WTC11 (cell line): Measurements from ENCODE around the gene CTLA4. TPM values are rescaled to one million over a fixed set of nuclear protein-coding genes. Genes with fewer than 3 reads are reported as not detected.

ENCODE experiments used
- ATAC-seq: fragments of 200-7000 bp; cut with Tn5 transposase; 2 replicates; pipeline ENCODE4 v1.10.0; 2021; ENCODE audit warnings: mild to moderate bottlenecking, moderate library complexity
- CTCF ChIA-PET: fragments of 300-600 bp; sonication (Branson Sonifier 250); formaldehyde crosslinking; loops from one replicate; lab custom pipeline; 2021; ENCODE audit warnings: antibody characterized with exemption; lab: Charles Lee
- POLR2A ChIA-PET: fragments of 350-600 bp; sonication (Branson Sonifier 250); formaldehyde crosslinking; loops from one replicate; lab custom pipeline; 2021; ENCODE audit warnings: antibody characterized with exemption; lab: Charles Lee
- DNase-seq: peaks from one replicate; pipeline ENCODE4 v3.0.0; 2021; ENCODE audit warnings: low spot score
- H3K27ac Mint-ChIP-seq: 2 replicates; pipeline ENCODE4 v1.8.0; 2021; ENCODE audit warnings: mixed read lengths
- H3K27me3 Mint-ChIP-seq: 2 replicates; pipeline ENCODE4 v1.8.0; 2021; ENCODE audit warnings: low read depth, mild to moderate bottlenecking, moderate library complexity, mixed read lengths
- H3K36me3 Mint-ChIP-seq: 2 replicates; pipeline ENCODE4 v1.8.0; 2021; ENCODE audit warnings: mixed read lengths
- H3K4me1 Mint-ChIP-seq: 2 replicates; pipeline ENCODE4 v1.8.0; 2022; ENCODE audit warnings: mixed read lengths
- H3K4me3 Mint-ChIP-seq: 2 replicates; pipeline ENCODE4 v1.8.0; 2021; ENCODE audit warnings: mild to moderate bottlenecking, moderate library complexity, mixed read lengths
- H3K9me3 Mint-ChIP-seq: 2 replicates; pipeline ENCODE4 v1.8.0; 2021; ENCODE audit warnings: mixed read lengths
- CBFB ChIP-seq: sonication (generic); formaldehyde crosslinking; IDR thresholded peaks from 2 replicates; pipeline ENCODE4 v1.8.1; 2022; ENCODE audit warnings: mild to moderate bottlenecking, low read depth, missing genetic modification reagents
- CREB1 ChIP-seq: sonication (generic); formaldehyde crosslinking; IDR thresholded peaks from 2 replicates; pipeline ENCODE4 v1.8.0; 2023; ENCODE audit warnings: mild to moderate bottlenecking, missing genetic modification reagents
- EMX1 ChIP-seq: fragments of 250-450 bp; sonication (Bioruptor Pico); IDR thresholded peaks from 2 replicates; pipeline ENCODE4 v1.8.0; 2021; ENCODE audit warnings: mild to moderate bottlenecking
- GRHL2 ChIP-seq: fragments of 250-450 bp; sonication (Bioruptor Pico); IDR thresholded peaks from 2 replicates; pipeline ENCODE4 v1.8.0; 2022; ENCODE audit warnings: mild to moderate bottlenecking, moderate library complexity; ENCODE audit not compliant: insufficient replicate concordance, severe bottlenecking
- IRF2 ChIP-seq: sonication (generic); formaldehyde crosslinking; IDR thresholded peaks from 2 replicates; pipeline ENCODE4 v1.8.0; 2022; ENCODE audit warnings: low read depth, missing genetic modification reagents, borderline replicate concordance
- KAT7 ChIP-seq: sonication (generic); formaldehyde crosslinking; IDR thresholded peaks from 2 replicates; pipeline ENCODE4 v1.8.1; 2023; ENCODE audit warnings: missing genetic modification reagents, mild to moderate bottlenecking, borderline replicate concordance
- NFATC4 ChIP-seq: fragments of 250-450 bp; sonication (Bioruptor Pico); IDR thresholded peaks from 2 replicates; pipeline ENCODE4 v1.9.0; 2021; ENCODE audit warnings: mild to moderate bottlenecking
- NFYB ChIP-seq: sonication (generic); formaldehyde crosslinking; conservative IDR thresholded peaks from 2 replicates; pipeline ENCODE4 v1.8.0; 2022; ENCODE audit warnings: low read depth, missing genetic modification reagents
- NR1H2 ChIP-seq: sonication (generic); formaldehyde crosslinking; IDR thresholded peaks from 2 replicates; pipeline ENCODE4 v1.9.0; 2021; ENCODE audit warnings: mild to moderate bottlenecking, moderate library complexity, missing genetic modification reagents
- ZNF121 ChIP-seq: sonication (generic); formaldehyde crosslinking; IDR thresholded peaks from 2 replicates; pipeline ENCODE4 v1.8.0; 2023; ENCODE audit warnings: missing genetic modification reagents
- ZNF671 ChIP-seq: fragments of 250-450 bp; sonication (Bioruptor Pico); IDR thresholded peaks from 2 replicates; pipeline ENCODE4 v1.8.0; 2021; ENCODE audit warnings: mild to moderate bottlenecking
- total RNA-seq: library from RNA; stranded (reverse); gene quantifications from 3 replicates; pipeline ENCODE4 v1.2.3, GENCODE V29; 2021
- TF ChIP-seq, protein P1 (sequence below): sonication (generic); formaldehyde crosslinking; IDR thresholded peaks from 2 replicates; pipeline ENCODE4 v1.8.0; 2022; ENCODE audit warnings: mild to moderate bottlenecking, missing genetic modification reagents
- TF ChIP-seq, protein P2 (sequence below): sonication (generic); formaldehyde crosslinking; IDR thresholded peaks from 2 replicates; pipeline ENCODE4 v1.8.1; 2023; ENCODE audit warnings: mild to moderate bottlenecking, moderate library complexity, missing genetic modification reagents
- TF ChIP-seq, protein P3 (sequence below): sonication (generic); formaldehyde crosslinking; IDR thresholded peaks from 2 replicates; pipeline ENCODE4 v1.8.0; 2022; ENCODE audit warnings: mild to moderate bottlenecking, missing genetic modification reagents
- TF ChIP-seq, protein P4 (sequence below): fragments of 250-450 bp; sonication (Bioruptor Pico); conservative IDR thresholded peaks from 2 replicates; pipeline ENCODE4 v1.9.0; 2021; ENCODE audit warnings: mild to moderate bottlenecking
- TF ChIP-seq, protein P5 (sequence below): sonication (generic); formaldehyde crosslinking; IDR thresholded peaks from 2 replicates; pipeline ENCODE4 v1.8.0; 2023; ENCODE audit warnings: mild to moderate bottlenecking, missing genetic modification reagents
- TF ChIP-seq, protein P6 (sequence below): sonication (generic); formaldehyde crosslinking; IDR thresholded peaks from 2 replicates; pipeline ENCODE4 v1.8.1; 2023; ENCODE audit warnings: mild to moderate bottlenecking, missing genetic modification reagents
- TF ChIP-seq, protein P7 (sequence below): sonication (generic); formaldehyde crosslinking; IDR thresholded peaks from 2 replicates; pipeline ENCODE4 v1.8.0; 2022; ENCODE audit warnings: mild to moderate bottlenecking, missing genetic modification reagents
- TF ChIP-seq, protein P8 (sequence below): sonication (generic); formaldehyde crosslinking; IDR thresholded peaks from 2 replicates; pipeline ENCODE4 v1.8.1; 2023; ENCODE audit warnings: mild to moderate bottlenecking, missing genetic modification reagents, borderline replicate concordance

Gene CTLA4
- total RNA-seq, 1 experiment from 2014 or later = 0.31 TPM

DNA sequence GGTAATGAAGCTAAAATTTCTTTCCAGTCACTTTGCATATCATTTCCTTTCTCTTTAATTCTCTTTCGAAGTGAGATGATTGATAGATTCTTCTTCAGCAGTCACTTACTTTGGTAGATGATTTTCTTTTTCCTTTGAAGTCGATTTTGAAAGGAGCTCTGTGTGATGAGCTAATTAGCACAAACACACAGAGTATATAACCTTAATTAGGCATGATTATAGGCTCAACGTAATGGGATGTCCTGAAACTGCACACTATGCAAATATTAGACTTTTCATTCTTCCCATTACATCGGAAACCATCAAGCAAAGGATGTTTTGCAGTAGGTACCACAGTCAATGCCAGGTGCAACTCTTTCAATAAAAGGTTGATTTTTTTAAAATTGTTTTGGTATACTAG, 6.4 kb upstream of the CTLA4 start:
- Mint-ChIP-seq H3K9me3 (peaks cover 11% of the 10 kb centered on the region), H3K27ac (no peak overlapping the region), H3K4me3 (no peak overlapping the region), H3K4me1 (peaks cover 3% of the 10 kb centered on the region; the same call in 1 of the 2 replicates), H3K36me3 (no peaks in the 10 kb centered on the region), H3K27me3 (no peaks in the 10 kb centered on the region; the same call in 1 of the 2 replicates)
- POLR2A ChIA-PET = no interaction called here
- ATAC-seq (no peak), DNase-seq (no peak)
- CTCF ChIA-PET = interaction anchor here (0.7 kb wide), 1 partner anchor 13 kb away, joined by 3 read pairs; no protein-coding TSS in a partner anchor
- TF ChIP-seq CREB1 (CRISPR knock-in tag) (no peak), ZNF121 (no peak), NFYB (CRISPR knock-in tag) (no peak), EMX1 (CRISPR knock-in tag) (no peak), CBFB (CRISPR knock-in tag) (no peak), KAT7 (no peak), NFATC4 (CRISPR knock-in tag) (no peak)
- TF ChIP-seq, protein P1, sequence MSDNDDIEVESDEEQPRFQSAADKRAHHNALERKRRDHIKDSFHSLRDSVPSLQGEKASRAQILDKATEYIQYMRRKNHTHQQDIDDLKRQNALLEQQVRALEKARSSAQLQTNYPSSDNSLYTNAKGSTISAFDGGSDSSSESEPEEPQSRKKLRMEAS = no peak
- TF ChIP-seq, protein P2, sequence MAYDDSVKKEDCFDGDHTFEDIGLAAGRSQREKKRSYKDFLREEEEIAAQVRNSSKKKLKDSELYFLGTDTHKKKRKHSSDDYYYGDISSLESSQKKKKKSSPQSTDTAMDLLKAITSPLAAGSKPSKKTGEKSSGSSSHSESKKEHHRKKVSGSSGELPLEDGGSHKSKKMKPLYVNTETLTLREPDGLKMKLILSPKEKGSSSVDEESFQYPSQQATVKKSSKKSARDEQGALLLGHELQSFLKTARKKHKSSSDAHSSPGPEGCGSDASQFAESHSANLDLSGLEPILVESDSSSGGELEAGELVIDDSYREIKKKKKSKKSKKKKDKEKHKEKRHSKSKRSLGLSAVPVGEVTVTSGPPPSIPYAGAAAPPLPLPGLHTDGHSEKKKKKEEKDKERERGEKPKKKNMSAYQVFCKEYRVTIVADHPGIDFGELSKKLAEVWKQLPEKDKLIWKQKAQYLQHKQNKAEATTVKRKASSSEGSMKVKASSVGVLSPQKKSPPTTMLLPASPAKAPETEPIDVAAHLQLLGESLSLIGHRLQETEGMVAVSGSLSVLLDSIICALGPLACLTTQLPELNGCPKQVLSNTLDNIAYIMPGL (CRISPR knock-in tag) = no peak
- TF ChIP-seq, protein P3, sequence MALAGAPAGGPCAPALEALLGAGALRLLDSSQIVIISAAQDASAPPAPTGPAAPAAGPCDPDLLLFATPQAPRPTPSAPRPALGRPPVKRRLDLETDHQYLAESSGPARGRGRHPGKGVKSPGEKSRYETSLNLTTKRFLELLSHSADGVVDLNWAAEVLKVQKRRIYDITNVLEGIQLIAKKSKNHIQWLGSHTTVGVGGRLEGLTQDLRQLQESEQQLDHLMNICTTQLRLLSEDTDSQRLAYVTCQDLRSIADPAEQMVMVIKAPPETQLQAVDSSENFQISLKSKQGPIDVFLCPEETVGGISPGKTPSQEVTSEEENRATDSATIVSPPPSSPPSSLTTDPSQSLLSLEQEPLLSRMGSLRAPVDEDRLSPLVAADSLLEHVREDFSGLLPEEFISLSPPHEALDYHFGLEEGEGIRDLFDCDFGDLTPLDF (CRISPR knock-in tag) = no peak
- TF ChIP-seq, protein P4, sequence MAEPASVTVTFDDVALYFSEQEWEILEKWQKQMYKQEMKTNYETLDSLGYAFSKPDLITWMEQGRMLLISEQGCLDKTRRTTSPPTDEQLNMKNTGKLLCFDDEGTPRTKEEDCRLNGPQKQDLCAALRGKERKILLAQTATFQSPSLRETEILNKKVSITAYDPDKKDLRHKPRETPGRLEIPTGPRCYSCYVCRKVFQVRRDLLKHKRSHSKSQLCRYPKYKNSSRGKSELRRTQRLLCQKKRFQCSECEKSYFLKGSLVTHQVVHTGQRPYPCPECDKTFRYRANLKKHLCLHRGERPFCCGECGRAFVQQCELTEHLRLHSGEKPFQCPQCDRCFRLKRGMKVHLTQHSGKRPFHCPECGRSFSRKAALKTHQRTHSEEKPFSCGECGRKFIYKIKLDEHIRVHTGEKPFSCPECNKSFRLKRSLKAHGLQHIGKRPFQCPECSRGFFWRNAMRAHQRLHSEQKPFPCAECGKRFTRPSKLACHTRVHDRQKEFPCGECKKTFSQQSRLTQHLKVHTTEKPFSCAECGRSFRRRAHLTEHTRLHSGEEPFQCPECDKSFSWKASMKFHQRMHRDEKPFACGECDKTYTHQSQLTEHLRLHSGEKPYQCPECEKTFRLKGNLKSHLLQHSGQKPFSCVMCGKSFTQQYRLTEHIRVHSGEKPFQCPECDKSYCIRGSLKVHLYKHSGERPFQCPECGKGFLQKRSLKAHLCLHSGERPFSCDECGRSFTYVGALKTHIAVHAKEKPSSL (CRISPR knock-in tag) = no peak
- TF ChIP-seq, all 79 proteins: peak for 0

DNA sequence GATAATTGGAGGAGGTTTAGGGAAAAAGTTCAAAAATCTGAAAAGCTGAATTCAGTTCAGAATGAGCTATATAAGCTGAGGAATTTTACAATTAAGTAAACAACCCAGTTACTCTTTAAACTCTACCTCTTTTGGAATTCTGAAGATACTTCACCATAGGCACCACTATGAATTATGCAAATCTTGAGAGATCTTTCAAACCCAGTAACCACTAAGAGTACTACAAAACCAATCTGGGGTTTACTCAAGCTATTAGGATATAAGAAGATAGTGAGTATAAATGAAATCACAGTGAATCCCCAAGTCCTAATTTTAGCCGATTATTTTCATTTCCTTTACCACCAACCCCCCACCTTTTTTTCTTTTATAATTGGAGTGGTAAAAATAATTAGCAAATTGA, 6.0 kb upstream of the CTLA4 start:
- ATAC-seq (no peak), DNase-seq (no peak)
- Mint-ChIP-seq H3K4me3 (no peak overlapping the region), H3K27ac (no peak overlapping the region), H3K9me3 (peaks cover 11% of the 10 kb centered on the region), H3K36me3 (no peaks in the 10 kb centered on the region), H3K4me1 (peaks cover 3% of the 10 kb centered on the region; the same call in 1 of the 2 replicates), H3K27me3 (no peaks in the 10 kb centered on the region; the same call in 1 of the 2 replicates)
- POLR2A ChIA-PET = no interaction called here
- CTCF ChIA-PET = interaction anchor here (0.7 kb wide), 1 partner anchor 12 kb away, joined by 3 read pairs; no protein-coding TSS in a partner anchor
- TF ChIP-seq NR1H2 (no peak), GRHL2 (CRISPR knock-in tag) (no peak), IRF2 (CRISPR knock-in tag) (no peak), ZNF671 (CRISPR knock-in tag) (no peak)
- TF ChIP-seq, protein P5, sequence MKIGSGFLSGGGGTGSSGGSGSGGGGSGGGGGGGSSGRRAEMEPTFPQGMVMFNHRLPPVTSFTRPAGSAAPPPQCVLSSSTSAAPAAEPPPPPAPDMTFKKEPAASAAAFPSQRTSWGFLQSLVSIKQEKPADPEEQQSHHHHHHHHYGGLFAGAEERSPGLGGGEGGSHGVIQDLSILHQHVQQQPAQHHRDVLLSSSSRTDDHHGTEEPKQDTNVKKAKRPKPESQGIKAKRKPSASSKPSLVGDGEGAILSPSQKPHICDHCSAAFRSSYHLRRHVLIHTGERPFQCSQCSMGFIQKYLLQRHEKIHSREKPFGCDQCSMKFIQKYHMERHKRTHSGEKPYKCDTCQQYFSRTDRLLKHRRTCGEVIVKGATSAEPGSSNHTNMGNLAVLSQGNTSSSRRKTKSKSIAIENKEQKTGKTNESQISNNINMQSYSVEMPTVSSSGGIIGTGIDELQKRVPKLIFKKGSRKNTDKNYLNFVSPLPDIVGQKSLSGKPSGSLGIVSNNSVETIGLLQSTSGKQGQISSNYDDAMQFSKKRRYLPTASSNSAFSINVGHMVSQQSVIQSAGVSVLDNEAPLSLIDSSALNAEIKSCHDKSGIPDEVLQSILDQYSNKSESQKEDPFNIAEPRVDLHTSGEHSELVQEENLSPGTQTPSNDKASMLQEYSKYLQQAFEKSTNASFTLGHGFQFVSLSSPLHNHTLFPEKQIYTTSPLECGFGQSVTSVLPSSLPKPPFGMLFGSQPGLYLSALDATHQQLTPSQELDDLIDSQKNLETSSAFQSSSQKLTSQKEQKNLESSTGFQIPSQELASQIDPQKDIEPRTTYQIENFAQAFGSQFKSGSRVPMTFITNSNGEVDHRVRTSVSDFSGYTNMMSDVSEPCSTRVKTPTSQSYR = no peak
- TF ChIP-seq, protein P3 (CRISPR knock-in tag) = no peak
- TF ChIP-seq, protein P6, sequence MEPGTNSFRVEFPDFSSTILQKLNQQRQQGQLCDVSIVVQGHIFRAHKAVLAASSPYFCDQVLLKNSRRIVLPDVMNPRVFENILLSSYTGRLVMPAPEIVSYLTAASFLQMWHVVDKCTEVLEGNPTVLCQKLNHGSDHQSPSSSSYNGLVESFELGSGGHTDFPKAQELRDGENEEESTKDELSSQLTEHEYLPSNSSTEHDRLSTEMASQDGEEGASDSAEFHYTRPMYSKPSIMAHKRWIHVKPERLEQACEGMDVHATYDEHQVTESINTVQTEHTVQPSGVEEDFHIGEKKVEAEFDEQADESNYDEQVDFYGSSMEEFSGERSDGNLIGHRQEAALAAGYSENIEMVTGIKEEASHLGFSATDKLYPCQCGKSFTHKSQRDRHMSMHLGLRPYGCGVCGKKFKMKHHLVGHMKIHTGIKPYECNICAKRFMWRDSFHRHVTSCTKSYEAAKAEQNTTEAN = no peak
- TF ChIP-seq, protein P7, sequence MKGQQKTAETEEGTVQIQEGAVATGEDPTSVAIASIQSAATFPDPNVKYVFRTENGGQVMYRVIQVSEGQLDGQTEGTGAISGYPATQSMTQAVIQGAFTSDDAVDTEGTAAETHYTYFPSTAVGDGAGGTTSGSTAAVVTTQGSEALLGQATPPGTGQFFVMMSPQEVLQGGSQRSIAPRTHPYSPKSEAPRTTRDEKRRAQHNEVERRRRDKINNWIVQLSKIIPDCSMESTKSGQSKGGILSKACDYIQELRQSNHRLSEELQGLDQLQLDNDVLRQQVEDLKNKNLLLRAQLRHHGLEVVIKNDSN (CRISPR knock-in tag) = no peak
- TF ChIP-seq, protein P8, sequence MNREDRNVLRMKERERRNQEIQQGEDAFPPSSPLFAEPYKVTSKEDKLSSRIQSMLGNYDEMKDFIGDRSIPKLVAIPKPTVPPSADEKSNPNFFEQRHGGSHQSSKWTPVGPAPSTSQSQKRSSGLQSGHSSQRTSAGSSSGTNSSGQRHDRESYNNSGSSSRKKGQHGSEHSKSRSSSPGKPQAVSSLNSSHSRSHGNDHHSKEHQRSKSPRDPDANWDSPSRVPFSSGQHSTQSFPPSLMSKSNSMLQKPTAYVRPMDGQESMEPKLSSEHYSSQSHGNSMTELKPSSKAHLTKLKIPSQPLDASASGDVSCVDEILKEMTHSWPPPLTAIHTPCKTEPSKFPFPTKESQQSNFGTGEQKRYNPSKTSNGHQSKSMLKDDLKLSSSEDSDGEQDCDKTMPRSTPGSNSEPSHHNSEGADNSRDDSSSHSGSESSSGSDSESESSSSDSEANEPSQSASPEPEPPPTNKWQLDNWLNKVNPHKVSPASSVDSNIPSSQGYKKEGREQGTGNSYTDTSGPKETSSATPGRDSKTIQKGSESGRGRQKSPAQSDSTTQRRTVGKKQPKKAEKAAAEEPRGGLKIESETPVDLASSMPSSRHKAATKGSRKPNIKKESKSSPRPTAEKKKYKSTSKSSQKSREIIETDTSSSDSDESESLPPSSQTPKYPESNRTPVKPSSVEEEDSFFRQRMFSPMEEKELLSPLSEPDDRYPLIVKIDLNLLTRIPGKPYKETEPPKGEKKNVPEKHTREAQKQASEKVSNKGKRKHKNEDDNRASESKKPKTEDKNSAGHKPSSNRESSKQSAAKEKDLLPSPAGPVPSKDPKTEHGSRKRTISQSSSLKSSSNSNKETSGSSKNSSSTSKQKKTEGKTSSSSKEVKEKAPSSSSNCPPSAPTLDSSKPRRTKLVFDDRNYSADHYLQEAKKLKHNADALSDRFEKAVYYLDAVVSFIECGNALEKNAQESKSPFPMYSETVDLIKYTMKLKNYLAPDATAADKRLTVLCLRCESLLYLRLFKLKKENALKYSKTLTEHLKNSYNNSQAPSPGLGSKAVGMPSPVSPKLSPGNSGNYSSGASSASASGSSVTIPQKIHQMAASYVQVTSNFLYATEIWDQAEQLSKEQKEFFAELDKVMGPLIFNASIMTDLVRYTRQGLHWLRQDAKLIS (CRISPR knock-in tag) = no peak
